Measurements from ENCODE around the gene RPP25L. TPM values are rescaled to one million over a fixed set of nuclear protein-coding genes. Genes with fewer than 3 reads are reported as not detected.
"Not testable (repeated sequence)": the region's sequence is repeated elsewhere in the genome, so short reads cannot be mapped to it uniquely, and the experiment has no call there.

The RPP25L gene
- total RNA-seq, 4 donors from 2014 or later, result 3.0 to 65.5 (median 22.1) TPM

- DNase-seq, result no peak
- Histone ChIP-seq H3K9me3 (no peaks in the 10 kb centered on the region), H3K4me3 (no peak overlapping the region), H3K4me1 (peaks cover 11 to 21% (median 17%) of the 10 kb centered on the region in 4 donors), H3K27me3 (no peaks in the 10 kb centered on the region), H3K27ac (no peak overlapping the region), H3K36me3 (no peaks in the 10 kb centered on the region)
- in situ Hi-C loops (cut with MboI; ENCODE audit: low pct_ligation_motif_present in 1 of 4, low pct_unique_long_range_greater_than_20kb in 1 of 4, low sequenced_read_pairs in 3 of 4), result no loop called here
- intact Hi-C loops (cut with DNase I; ENCODE audit: low total_unique reads), result no loop called here
- 93 to 100% methylated on average over 1 of the region's 1 CpG for WGBS, 2 donors (ENCODE audit: low coverage in 1 of 2)
- TF ChIP-seq POLR2A (IDR thresholded peaks at IDR 0.05) (no peak), CTCF (IDR thresholded peaks at IDR 0.05) (no peak), EP300 (IDR thresholded peaks at IDR 0.05; ENCODE audit: low read depth) (no peak), POLR2AphosphoS5 (IDR thresholded peaks at IDR 0.05) (no peak)
Measured at GRCh38 chr9:34642679-34643078, 30.8 kb upstream of the RPP25L start.

DNA sequence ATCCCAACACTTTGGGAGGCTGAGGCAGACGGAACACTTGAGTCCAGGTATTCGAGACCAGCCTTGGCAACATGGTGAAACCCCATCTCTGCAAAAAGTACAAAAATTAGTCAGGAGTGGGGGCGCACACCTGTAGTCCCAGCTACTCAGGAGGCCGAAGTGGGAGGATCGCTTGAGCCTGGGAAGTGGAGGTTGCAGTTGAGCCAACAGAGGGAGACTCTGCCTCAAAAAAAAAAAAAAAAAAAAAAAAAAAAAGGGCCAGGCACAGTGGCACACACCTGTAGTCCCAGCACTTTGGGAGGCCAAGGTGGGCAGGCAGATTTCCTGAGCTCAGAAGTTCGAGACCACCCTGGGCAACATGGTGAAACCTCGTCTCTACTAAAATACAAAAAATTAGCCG, 27.4 kb upstream of the RPP25L start:
- 78 to 90% methylated on average over 8 of the region's 8 CpGs for WGBS, 2 donors (ENCODE audit: low coverage in 1 of 2)
- not testable (repeated sequence) for H3K27me3 ChIP-seq
- peaks cover 7 to 29% (median 16%) of the 10 kb centered on the region in 4 donors for H3K4me1 ChIP-seq

DNA sequence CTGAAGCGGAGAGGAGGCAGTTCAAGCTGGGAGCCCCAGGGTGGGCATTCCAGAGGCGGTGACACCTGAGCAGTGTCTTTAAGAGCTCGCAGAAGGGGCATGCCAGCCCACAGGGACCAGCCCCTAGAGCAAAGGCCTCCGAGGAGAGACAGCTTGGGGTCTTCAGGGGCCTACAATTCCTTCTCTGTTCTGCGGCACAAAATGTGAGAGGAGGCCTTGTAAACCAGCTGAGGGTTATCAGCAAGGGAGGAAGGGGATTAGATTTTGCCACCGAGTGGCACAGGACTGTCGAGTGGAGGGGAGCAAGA, 26.2 kb upstream of the RPP25L start:
- Histone ChIP-seq H3K27ac (peak overlapping the region; percentile 84 to 89 (median 86)), H3K27me3 (no peaks in the 10 kb centered on the region), H3K9me3 (no peaks in the 10 kb centered on the region), H3K4me3 (peak overlapping the region; percentile 44 to 65 (median 59)), H3K4me1 (peaks cover 7 to 29% (median 16%) of the 10 kb centered on the region in 4 donors), H3K36me3 (no peaks in the 10 kb centered on the region)
- intact Hi-C loops (cut with DNase I; ENCODE audit: low total_unique reads) (no loop called here), in situ Hi-C loops (cut with MboI; ENCODE audit: low pct_ligation_motif_present in 1 of 4, low pct_unique_long_range_greater_than_20kb in 1 of 4, low sequenced_read_pairs in 3 of 4) (no loop called here)
- WGBS, 2 donors (ENCODE audit: low coverage in 1 of 2), result 5% methylated on average over 7 of the region's 7 CpGs; no CpG with 5 or more reads in 1 of the 2 donors
- DNase-seq, result no peak
- TF ChIP-seq POLR2A (IDR thresholded peaks at IDR 0.05) (no peak), EP300 (IDR thresholded peaks at IDR 0.05; ENCODE audit: low read depth) (no peak), POLR2AphosphoS5 (IDR thresholded peaks at IDR 0.05) (no peak), CTCF (IDR thresholded peaks at IDR 0.05) (no peak)

More for the DNA sequence above, 27.4 kb upstream of the RPP25L start:
- H3K9me3 ChIP-seq; H3K36me3 ChIP-seq; H3K4me3 ChIP-seq; in situ Hi-C loops (cut with MboI; ENCODE audit: low pct_ligation_motif_present in 1 of 4, low pct_unique_long_range_greater_than_20kb in 1 of 4, low sequenced_read_pairs in 3 of 4); intact Hi-C loops (cut with DNase I; ENCODE audit: low total_unique reads); H3K27ac ChIP-seq; DNase-seq: not testable (repeated sequence)

GRCh38 chr9:34637356-34638137, 25.6 kb upstream of the RPP25L start, which contains the start of gene SIGMAR1:
Gene SIGMAR1 (minus strand): TSS chr9:34637787. CDS start chr9:34637697, 90 bp downstream.
- Histone ChIP-seq H3K4me3 (peak within 1 kb of the TSS; percentile 44 to 65 (median 59)), H3K9me3 (no peaks in the 10 kb centered on the region), H3K36me3 (no peaks in the 10 kb centered on the region), H3K27me3 (no peaks in the 10 kb centered on the region), H3K27ac (peak within 1 kb of the TSS; percentile 84 to 89 (median 86)), H3K4me1 (peaks cover 7 to 29% (median 16%) of the 10 kb centered on the region in 4 donors)
- WGBS, 2 donors (ENCODE audit: low coverage in 1 of 2), result 0% methylated on average over 45 of the region's 74 CpGs; no CpG with 5 or more reads in 1 of the 2 donors
- peak; percentile 95 for DNase-seq
- no peak for TF ChIP-seq EP300 (IDR thresholded peaks at IDR 0.05; ENCODE audit: low read depth)
- TF ChIP-seq CTCF (IDR thresholded peaks at IDR 0.05), result peak in 2 of 5 experiments; percentile 14 to 35
- TF ChIP-seq POLR2A (IDR thresholded peaks at IDR 0.05), result peak; percentile 75
- peak; percentile 75 to 92 (median 84) for TF ChIP-seq POLR2AphosphoS5 (IDR thresholded peaks at IDR 0.05)
- in situ Hi-C loops (cut with MboI; ENCODE audit: low pct_ligation_motif_present in 1 of 4, low pct_unique_long_range_greater_than_20kb in 1 of 4, low sequenced_read_pairs in 3 of 4), result no loop called here
- intact Hi-C loops (cut with DNase I; ENCODE audit: low total_unique reads), result no loop called here

Data from transverse colon (tissue), 4 donors.